ENCODE measurements around the gene SLC4A2.

DNA sequence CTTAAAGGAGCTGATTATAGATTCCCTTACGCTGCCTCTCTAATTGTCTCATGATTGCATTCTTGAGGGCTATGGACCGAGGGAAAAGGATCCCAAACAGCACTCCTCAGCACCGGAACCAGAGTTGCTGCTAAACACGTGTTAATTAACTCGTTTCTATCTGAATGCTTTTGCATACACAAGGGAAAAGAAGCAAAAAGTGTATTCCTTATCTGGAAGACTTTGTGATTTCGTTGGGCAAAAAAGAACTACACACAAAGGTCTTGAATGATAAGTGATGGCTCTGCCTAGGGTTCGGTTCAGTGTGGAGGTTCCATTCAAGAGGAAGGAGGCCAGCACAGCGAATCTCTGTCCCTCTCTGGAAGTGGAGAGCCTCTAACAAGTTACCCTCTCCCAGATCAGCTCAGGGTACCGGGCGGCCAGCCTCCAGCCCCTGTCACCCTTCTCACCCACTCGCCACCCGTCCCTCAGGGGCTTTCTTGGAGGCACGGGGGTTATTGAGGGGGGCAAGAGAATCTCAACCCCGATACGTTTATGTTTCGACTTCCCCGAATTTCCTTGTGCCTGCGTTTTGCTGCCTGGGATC is 515 bp upstream of the SLC4A2 start:
- TF ChIP-seq, protein P1, sequence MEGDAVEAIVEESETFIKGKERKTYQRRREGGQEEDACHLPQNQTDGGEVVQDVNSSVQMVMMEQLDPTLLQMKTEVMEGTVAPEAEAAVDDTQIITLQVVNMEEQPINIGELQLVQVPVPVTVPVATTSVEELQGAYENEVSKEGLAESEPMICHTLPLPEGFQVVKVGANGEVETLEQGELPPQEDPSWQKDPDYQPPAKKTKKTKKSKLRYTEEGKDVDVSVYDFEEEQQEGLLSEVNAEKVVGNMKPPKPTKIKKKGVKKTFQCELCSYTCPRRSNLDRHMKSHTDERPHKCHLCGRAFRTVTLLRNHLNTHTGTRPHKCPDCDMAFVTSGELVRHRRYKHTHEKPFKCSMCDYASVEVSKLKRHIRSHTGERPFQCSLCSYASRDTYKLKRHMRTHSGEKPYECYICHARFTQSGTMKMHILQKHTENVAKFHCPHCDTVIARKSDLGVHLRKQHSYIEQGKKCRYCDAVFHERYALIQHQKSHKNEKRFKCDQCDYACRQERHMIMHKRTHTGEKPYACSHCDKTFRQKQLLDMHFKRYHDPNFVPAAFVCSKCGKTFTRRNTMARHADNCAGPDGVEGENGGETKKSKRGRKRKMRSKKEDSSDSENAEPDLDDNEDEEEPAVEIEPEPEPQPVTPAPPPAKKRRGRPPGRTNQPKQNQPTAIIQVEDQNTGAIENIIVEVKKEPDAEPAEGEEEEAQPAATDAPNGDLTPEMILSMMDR (conservative IDR thresholded peaks at IDR 0.05; ENCODE audit: low read length), result no peak
- TF ChIP-seq EZH2phosphoT487 (IDR thresholded peaks at IDR 0.05; ENCODE audit: borderline replicate concordance, low read depth, low read length), result no peak

Measured in OCI-LY7 (cell line).